Ishikawa (cell line): ENCODE data around the gene S1PR2.

Source experiments
- CEBPB ChIP-seq: IDR thresholded peaks from 2 replicates; pipeline ENCODE4 v1.6.1; 2012
- EP300 ChIP-seq: IDR thresholded peaks from 2 replicates; pipeline ENCODE4 v1.6.1; 2012; ENCODE audit warnings: borderline replicate concordance
- RAD21 ChIP-seq: IDR thresholded peaks from 2 replicates; pipeline ENCODE4 v1.6.1; 2012; ENCODE audit warnings: low read depth
- TAF1 ChIP-seq: IDR thresholded peaks from 2 replicates; pipeline ENCODE4 v1.6.1; 2012; ENCODE audit warnings: low read depth, mild to moderate bottlenecking
- TEAD4 ChIP-seq: IDR thresholded peaks from 2 replicates; pipeline ENCODE4 v1.6.1; 2012
- TF ChIP-seq, protein P1 (sequence below): IDR thresholded peaks from 2 replicates; pipeline ENCODE4 v1.6.1; 2012; ENCODE audit warnings: low read depth, mild to moderate bottlenecking

- TF ChIP-seq CEBPB (no peak), TEAD4 (no peak), TAF1 (no peak), EP300 (no peak), RAD21 (no peak)
- TF ChIP-seq, protein P1, sequence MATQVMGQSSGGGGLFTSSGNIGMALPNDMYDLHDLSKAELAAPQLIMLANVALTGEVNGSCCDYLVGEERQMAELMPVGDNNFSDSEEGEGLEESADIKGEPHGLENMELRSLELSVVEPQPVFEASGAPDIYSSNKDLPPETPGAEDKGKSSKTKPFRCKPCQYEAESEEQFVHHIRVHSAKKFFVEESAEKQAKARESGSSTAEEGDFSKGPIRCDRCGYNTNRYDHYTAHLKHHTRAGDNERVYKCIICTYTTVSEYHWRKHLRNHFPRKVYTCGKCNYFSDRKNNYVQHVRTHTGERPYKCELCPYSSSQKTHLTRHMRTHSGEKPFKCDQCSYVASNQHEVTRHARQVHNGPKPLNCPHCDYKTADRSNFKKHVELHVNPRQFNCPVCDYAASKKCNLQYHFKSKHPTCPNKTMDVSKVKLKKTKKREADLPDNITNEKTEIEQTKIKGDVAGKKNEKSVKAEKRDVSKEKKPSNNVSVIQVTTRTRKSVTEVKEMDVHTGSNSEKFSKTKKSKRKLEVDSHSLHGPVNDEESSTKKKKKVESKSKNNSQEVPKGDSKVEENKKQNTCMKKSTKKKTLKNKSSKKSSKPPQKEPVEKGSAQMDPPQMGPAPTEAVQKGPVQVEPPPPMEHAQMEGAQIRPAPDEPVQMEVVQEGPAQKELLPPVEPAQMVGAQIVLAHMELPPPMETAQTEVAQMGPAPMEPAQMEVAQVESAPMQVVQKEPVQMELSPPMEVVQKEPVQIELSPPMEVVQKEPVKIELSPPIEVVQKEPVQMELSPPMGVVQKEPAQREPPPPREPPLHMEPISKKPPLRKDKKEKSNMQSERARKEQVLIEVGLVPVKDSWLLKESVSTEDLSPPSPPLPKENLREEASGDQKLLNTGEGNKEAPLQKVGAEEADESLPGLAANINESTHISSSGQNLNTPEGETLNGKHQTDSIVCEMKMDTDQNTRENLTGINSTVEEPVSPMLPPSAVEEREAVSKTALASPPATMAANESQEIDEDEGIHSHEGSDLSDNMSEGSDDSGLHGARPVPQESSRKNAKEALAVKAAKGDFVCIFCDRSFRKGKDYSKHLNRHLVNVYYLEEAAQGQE, result no peak
Observed at GRCh38 chr19:10211061-10211460, 20.1 kb downstream of the S1PR2 start.
